Left kidney (tissue), 2 donors: ENCODE results near the gene CHST12. TPM values are rescaled to one million over a fixed set of nuclear protein-coding genes. Genes with fewer than 3 reads are reported as not detected.
"Not testable (repeated sequence)": the region's sequence is repeated elsewhere in the genome, so short reads cannot be mapped to it uniquely, and the experiment has no call there.

Experiments
- DNase-seq: peaks from one replicate; pipeline ENCODE4 v3.0.0-alpha.2; 2013
- polyA plus RNA-seq: library from polyadenylated mRNA; unstranded; fragments of 120-200 nt; gene quantifications from one replicate; pipeline ENCODE4 v1.2.1, GENCODE V29; 2013; ENCODE audit not compliant: insufficient read length

The CHST12 gene
- polyA plus RNA-seq, 1 donor = 8.9 TPM

GRCh38 chr7:2376351-2377154 lies 26.9 kb upstream of the CHST12 start:
- no peak for DNase-seq

DNA sequence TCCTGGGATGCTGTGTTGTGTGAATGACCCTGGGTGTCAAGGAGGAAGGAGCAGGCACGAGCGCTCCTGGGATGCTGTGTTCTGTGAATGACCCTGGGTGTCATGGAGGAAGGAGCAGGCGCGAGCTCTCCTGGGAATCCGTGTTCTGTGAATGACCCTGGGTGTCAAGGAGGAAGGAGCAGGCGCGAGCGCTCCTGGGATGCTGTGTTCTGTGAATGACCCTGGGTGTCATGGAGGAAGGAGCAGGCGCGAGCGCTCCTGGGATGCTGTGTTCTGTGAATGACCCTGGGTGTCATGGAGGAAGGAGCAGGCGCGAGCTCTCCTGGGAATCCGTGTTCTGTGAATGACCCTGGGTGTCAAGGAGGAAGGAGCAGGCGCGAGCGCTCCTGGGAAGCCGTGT lies 25.9 kb upstream of the CHST12 start:
- DNase-seq = not testable (repeated sequence)

GRCh38 chr7:2378125-2378524 lies 25.3 kb upstream of the CHST12 start:
- DNase-seq = not testable (repeated sequence)

GRCh38 chr7:2379161-2379560 lies 24.2 kb upstream of the CHST12 start:
- DNase-seq = no peak

- no peak for DNase-seq
These were observed 23.5 kb upstream of the CHST12 start for GRCh38 chr7:2379821-2380450.

- no peak for DNase-seq
These were observed 22.9 kb upstream of the CHST12 start for GRCh38 chr7:2380461-2380860.

- no peak for DNase-seq
These were observed 22.2 kb upstream of the CHST12 start for GRCh38 chr7:2381227-2381626.

DNA sequence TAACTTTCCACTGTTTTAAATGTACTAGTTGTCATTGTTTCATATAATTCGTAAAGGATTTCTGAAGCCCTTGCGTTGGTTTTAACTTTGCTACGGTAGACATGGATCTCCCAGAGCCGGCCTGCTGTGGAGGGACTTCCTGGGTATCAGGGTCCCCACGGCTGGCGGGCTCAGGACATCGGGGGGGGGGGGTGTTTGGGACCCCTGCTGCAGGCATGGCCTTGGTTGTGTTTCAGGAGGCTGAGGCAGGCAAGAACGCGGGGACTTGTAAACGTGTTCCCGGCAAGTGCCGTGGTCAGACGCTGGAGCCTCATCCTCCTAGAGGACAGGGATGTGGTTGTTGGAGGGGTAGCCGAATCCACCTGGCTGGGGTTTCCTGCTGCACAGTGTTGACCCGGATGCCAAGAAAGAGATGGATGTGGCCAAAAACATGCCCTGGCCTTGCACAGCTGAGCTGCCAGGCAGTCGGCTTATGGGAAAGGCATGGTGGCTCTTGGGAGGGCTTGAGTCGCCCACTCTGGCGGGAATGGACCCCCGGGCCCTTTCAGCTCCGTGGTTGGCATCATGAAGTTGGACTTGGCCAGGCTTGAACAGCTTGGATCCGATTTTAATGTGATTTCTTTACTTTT lies 21.4 kb upstream of the CHST12 start:
- no peak for DNase-seq

DNA sequence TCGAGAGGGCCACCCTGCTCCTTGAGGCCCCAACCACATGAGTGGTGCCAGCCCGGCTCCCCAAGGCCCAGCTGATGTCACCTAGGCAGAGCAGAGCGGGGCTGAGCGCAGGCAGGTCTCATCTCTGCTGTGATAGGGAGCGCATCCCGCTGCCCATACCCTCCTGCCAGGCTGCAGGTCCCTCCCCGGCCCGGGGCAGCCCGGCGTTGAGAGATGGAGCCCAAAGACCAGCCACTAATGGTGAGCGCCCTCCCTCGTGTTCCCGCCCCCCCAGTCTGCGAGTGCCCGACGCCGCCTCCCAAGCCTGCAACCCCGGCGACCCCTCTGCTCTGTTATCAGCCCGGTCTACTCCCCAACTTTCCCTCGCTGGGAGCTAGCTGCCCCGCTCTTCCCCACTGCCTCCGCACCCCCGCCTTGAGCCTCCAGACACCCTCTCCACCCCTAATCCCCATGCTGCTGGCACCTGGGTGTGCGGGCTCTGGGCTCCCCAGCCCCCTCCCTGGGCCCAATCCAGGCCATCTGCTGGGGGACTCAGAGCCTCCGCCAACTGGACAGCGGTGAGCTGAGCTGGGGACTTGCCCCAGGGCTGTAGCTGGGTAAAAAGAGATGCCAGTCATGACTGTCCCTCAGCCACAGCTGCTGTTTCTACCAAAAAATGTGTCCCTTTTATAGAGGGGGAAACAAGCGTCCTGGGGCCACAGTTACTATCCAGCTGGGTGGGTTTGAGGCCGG lies 19.7 kb upstream of the CHST12 start:
- no peak for DNase-seq

DNA sequence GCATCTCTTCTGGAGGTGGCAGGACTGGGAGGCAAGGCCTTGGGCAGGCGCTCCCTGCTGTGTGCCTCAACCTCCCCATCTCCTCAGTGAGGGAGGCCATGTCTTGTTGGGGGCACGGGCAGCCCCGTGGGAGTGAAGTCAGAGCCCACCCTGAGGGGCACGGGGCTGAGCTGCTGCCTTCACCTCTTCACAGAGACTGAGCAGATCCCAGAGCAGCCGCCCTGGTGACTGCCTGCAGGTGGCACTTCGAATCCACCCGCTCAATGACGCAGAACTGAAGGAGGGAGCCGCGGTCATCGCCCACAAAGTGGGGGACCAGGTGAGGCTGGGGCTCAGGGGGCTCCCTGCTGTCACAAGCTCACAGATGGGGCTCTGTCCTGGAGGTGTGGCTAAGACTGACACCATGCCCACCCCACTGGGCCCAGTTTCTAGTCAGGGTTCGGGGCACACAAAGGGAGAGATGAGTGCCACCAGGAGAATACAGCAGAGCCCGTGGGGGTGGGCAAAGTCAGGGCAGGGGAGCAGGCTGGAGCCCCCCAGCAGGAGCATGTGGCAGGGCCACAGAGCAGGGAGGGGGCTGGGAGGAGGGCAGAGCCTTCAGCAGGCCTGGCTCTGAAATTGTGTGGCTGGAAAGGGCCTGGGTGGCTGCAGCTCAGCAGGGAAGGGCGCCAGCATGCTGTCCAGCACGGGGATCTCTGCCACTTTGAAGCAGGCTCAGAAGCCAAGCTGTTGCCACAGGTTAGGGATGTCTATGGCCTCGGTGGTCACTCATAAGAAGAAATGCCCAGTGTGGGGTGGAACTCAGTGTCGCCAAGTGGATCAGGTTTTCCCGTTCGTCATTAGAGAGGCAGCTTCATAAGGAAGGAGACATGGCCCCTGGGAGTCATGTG lies 18.8 kb upstream of the CHST12 start:
- no peak for DNase-seq

GRCh38 chr7:2386122-2386521 lies 17.3 kb upstream of the CHST12 start:
- DNase-seq = not testable (repeated sequence)

GRCh38 chr7:2386964-2387669 lies 16.3 kb upstream of the CHST12 start:
- no peak for DNase-seq

DNA sequence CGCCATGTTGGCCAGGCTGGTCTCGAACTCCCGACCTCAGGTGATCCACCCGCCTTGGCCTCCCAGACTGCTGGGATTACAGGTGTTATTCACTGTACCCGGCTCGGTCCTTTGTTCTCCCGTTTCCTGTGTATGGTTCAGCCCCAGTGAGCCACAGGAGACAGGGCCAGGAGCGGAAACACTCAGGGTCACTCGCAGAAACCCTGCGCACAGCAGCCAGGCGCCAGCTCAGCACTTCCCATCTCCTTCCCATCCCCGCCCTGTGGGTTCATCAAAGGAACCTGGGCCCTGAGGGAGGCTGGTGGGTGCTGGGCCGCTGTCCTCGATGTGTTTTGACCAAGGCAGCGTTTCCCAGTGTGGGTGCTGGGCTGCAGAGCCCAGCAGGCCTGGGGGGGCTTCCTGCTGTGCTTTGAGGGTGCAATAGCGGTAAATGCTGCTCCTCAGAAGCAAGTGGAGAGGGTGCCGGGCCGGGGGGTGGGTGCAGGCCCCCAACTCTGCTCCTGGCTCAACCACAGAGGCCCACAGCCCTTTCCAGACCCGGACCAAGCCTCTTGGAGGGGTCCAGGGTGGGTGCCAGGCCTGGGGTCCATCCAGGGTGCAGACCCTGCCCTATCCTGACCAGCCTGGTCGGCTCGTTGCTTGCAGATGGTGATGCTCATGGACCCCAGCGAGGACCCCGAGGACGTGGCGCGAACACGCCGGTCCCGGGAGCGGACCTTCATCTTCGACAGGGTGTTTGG lies 15.3 kb upstream of the CHST12 start:
- DNase-seq = no peak

DNA sequence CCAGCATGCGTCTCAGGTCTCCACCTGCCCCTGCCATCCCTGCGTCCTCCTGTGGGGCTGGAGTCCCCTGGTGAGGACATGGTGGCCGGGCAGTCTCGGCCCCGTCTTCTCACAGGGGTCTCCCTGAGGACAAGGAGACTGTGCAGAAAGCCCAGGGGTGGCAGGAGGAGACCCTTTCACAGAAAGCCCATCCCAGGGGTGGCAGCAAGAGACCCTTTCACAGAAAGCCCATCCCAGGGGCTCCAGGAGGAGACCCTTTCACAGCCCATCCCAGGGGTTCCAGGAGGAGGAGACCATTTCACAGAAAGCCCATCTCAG lies 14.8 kb upstream of the CHST12 start:
- no peak for DNase-seq

- not testable (repeated sequence) for DNase-seq
These were observed 13.2 kb upstream of the CHST12 start for GRCh38 chr7:2390020-2390816.

DNA sequence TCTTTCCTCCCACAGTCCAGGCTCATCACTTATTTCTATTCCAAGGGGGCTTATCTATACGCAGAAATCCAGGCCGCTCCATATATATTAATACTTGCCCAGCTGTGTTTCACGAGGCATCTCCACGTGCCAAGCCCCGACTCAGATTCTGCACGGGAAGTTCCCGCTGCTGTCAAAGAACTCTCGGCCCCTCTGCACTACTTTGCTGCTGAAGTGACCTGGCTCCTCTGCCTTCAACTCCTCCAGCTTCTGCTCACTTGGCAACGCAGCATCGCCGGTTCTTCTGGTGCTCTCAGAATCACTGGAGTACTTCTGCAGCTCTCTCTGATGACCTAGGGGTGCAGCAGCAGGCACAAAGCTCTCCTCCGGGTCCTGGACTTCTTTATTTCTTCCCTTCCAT lies 9.7 kb upstream of the CHST12 start:
- no peak for DNase-seq

GRCh38 chr7:2394566-2395082 lies 8.8 kb upstream of the CHST12 start:
- DNase-seq = no peak

- no peak for DNase-seq
These were observed 4.9 kb upstream of the CHST12 start for GRCh38 chr7:2398506-2398905.
